Fibroblast of pulmonary artery (primary cell): Measurements from ENCODE around the gene AFF2.

Experiments used
- DNase-seq: peaks from one replicate; pipeline ENCODE4 v3.0.0-alpha.2; 2010; ENCODE audit warnings: low read depth
- H3K4me3 ChIP-seq: replicated peaks from 2 replicates; pipeline ENCODE4 v1.5.1; 2011; ENCODE audit warnings: low read depth, mild to moderate bottlenecking, control low read depth, low read length, moderate library complexity
- CTCF ChIP-seq: IDR thresholded peaks from 2 replicates; pipeline ENCODE4 v1.5.1; 2011; ENCODE audit warnings: mild to moderate bottlenecking, control low read depth, low read length, inconsistent platforms; ENCODE audit errors: missing control alignments

Gene AFF2

GRCh38 chrX:148672517-148672916 is 172.1 kb downstream of the AFF2 start:
- no peak for TF ChIP-seq CTCF
- no peak for DNase-seq
- no peak overlapping the region for H3K4me3 ChIP-seq

- no peak for DNase-seq
- H3K4me3 ChIP-seq, result no peak overlapping the region
- TF ChIP-seq CTCF, result peak; percentile 1
Observed at GRCh38 chrX:148681605-148682004, 181.2 kb downstream of the AFF2 start.

GRCh38 chrX:148682206-148682605 is 181.8 kb downstream of the AFF2 start:
- no peak for TF ChIP-seq CTCF
- H3K4me3 ChIP-seq, result no peak overlapping the region
- DNase-seq, result no peak

GRCh38 chrX:148691456-148691855 is 191.0 kb downstream of the AFF2 start:
- DNase-seq, result no peak
- H3K4me3 ChIP-seq, result no peak overlapping the region
- no peak for TF ChIP-seq CTCF

GRCh38 chrX:148695255-148695654 is 194.8 kb downstream of the AFF2 start:
- TF ChIP-seq CTCF, result no peak
- no peak overlapping the region for H3K4me3 ChIP-seq
- no peak for DNase-seq

GRCh38 chrX:148698221-148698620 is 197.8 kb downstream of the AFF2 start:
- DNase-seq, result no peak
- no peak overlapping the region for H3K4me3 ChIP-seq
- TF ChIP-seq CTCF, result no peak

GRCh38 chrX:148700021-148700420 is 199.6 kb downstream of the AFF2 start:
- no peak for TF ChIP-seq CTCF
- DNase-seq, result no peak
- no peak overlapping the region for H3K4me3 ChIP-seq
